Measurements from ENCODE around the gene TEX12.

The TEX12 gene

GRCh38 chr11:112212710-112213109 is 45.5 kb downstream of the TEX12 start:
- Histone ChIP-seq H3K27me3 (ENCODE audit: control insufficient read depth, low read length) (peaks cover 26% of the 10 kb centered on the region), H3F3A (ENCODE audit: control insufficient read depth, insufficient read depth) (no peaks in the 10 kb centered on the region), H4K20me1 (ENCODE audit: control insufficient read depth, insufficient read depth, low read depth, low read length) (no peaks in the 10 kb centered on the region), H3K9me3 (ENCODE audit: control insufficient read depth, insufficient read depth, low read length) (no peaks in the 10 kb centered on the region), H3K4me3 (ENCODE audit: low read length) (no peak overlapping the region), H3K27ac (ENCODE audit: low read depth, low read length) (no peak overlapping the region), H3K79me2 (ENCODE audit: control insufficient read depth, low read length) (no peaks in the 10 kb centered on the region), H3K4me2 (ENCODE audit: low read length) (no peak overlapping the region), H3K4me1 (ENCODE audit: control insufficient read depth, low read length) (no peaks in the 10 kb centered on the region), H3K9me2 (replicated peaks; ENCODE audit: control insufficient read depth, low read length) (no peaks in the 10 kb centered on the region), H3K36me3 (ENCODE audit: control insufficient read depth, low read length) (no peaks in the 10 kb centered on the region)
- TF ChIP-seq CTCF (IDR thresholded peaks at IDR 0.05; ENCODE audit: low read depth, low read length, poor library complexity, severe bottlenecking), result no peak

DNA sequence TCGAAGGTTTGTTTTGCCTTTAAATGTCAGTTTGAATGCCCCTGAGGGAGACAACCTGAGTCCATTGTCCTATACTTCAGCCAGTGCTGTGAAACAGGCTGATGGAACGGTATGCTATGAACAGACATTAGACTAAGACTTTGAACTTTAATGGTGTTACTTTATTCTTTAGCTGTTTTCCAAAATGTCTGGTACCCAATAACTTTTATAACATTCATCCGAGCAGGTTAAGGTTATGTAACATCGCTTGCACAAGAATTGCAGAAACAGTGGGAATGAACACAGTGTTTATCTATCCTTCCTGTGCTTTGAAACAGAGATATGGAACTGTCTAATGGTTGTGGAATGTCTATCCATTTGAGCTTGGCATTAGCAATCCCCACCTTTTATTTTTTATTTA is 46.6 kb downstream of the TEX12 start:
- no peak overlapping the region for H3K4me2 ChIP-seq (ENCODE audit: low read length)
- H3K9me2 ChIP-seq (replicated peaks; ENCODE audit: control insufficient read depth, low read length), result no peaks in the 10 kb centered on the region
- no peaks in the 10 kb centered on the region for H3K36me3 ChIP-seq (ENCODE audit: control insufficient read depth, low read length)
- no peaks in the 10 kb centered on the region for H3K4me1 ChIP-seq (ENCODE audit: control insufficient read depth, low read length)
- H3K4me3 ChIP-seq (ENCODE audit: low read length), result no peak overlapping the region
- no peak for TF ChIP-seq CTCF (IDR thresholded peaks at IDR 0.05; ENCODE audit: low read depth, low read length, poor library complexity, severe bottlenecking)
- TF ChIP-seq EZH2phosphoT487 (IDR thresholded peaks at IDR 0.05; ENCODE audit: borderline replicate concordance, low read length), result no peak
- peaks cover 23% of the 10 kb centered on the region for H3K27me3 ChIP-seq (ENCODE audit: control insufficient read depth, low read length)
- H3F3A ChIP-seq (ENCODE audit: control insufficient read depth, insufficient read depth), result no peaks in the 10 kb centered on the region
- no peaks in the 10 kb centered on the region for H3K9me3 ChIP-seq (ENCODE audit: control insufficient read depth, insufficient read depth, low read length)
- H3K79me2 ChIP-seq (ENCODE audit: control insufficient read depth, low read length), result no peaks in the 10 kb centered on the region
- H4K20me1 ChIP-seq (ENCODE audit: control insufficient read depth, insufficient read depth, low read depth, low read length), result no peaks in the 10 kb centered on the region
- no peak overlapping the region for H3K27ac ChIP-seq (ENCODE audit: low read depth, low read length)

GRCh38 chr11:112215621-112216020 is 48.4 kb downstream of the TEX12 start:
- no peaks in the 10 kb centered on the region for H3K9me2 ChIP-seq (replicated peaks; ENCODE audit: control insufficient read depth, low read length)
- H4K20me1 ChIP-seq (ENCODE audit: control insufficient read depth, insufficient read depth, low read depth, low read length), result no peaks in the 10 kb centered on the region
- H3F3A ChIP-seq (ENCODE audit: control insufficient read depth, insufficient read depth), result no peaks in the 10 kb centered on the region
- TF ChIP-seq EZH2phosphoT487 (IDR thresholded peaks at IDR 0.05; ENCODE audit: borderline replicate concordance, low read length), result no peak
- no peaks in the 10 kb centered on the region for H3K36me3 ChIP-seq (ENCODE audit: control insufficient read depth, low read length)
- H3K4me1 ChIP-seq (ENCODE audit: control insufficient read depth, low read length), result 0 out of 2 replicates have a peak, but pooled peaks cover 3% of the 10 kb centered on the region
- H3K4me2 ChIP-seq (ENCODE audit: low read length), result no peak overlapping the region
- H3K9me3 ChIP-seq (ENCODE audit: control insufficient read depth, insufficient read depth, low read length), result no peaks in the 10 kb centered on the region
- no peaks in the 10 kb centered on the region for H3K79me2 ChIP-seq (ENCODE audit: control insufficient read depth, low read length)
- peaks cover 14% of the 10 kb centered on the region for H3K27me3 ChIP-seq (ENCODE audit: control insufficient read depth, low read length)
- no peak overlapping the region for H3K27ac ChIP-seq (ENCODE audit: low read depth, low read length)
- H3K4me3 ChIP-seq (ENCODE audit: low read length), result no peak overlapping the region

DNA sequence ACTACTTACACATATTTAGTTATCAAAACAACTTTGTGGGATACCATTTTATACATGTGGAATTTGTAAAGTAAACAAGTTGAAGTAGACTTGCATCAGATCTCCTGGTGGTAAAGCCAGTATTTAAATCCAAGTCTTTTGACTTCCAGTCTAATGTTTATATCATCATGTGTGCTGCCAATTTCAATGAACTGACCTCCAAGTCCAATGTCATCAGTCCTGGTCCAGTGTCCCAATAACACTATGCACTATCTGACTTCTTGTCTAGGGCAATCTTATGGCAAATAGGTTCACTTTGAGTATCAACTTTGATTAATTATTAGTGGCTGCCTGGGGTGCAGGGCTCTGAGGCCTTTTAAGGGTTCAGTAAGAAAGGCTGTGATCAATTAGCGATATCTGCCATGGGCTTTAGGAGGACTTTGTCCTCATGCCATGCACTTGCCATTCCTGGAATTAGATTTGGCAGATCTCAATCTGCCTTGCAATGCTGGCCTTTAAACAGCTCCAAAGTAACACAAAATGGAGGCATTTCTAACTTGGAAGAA is 49.5 kb downstream of the TEX12 start:
- Histone ChIP-seq H3K27ac (ENCODE audit: low read depth, low read length) (no peak overlapping the region), H3K4me2 (ENCODE audit: low read length) (no peak overlapping the region), H3K79me2 (ENCODE audit: control insufficient read depth, low read length) (no peaks in the 10 kb centered on the region), H3K4me3 (ENCODE audit: low read length) (no peak overlapping the region), H3K9me3 (ENCODE audit: control insufficient read depth, insufficient read depth, low read length) (no peaks in the 10 kb centered on the region), H4K20me1 (ENCODE audit: control insufficient read depth, insufficient read depth, low read depth, low read length) (no peaks in the 10 kb centered on the region), H3F3A (ENCODE audit: control insufficient read depth, insufficient read depth) (no peaks in the 10 kb centered on the region), H3K4me1 (ENCODE audit: control insufficient read depth, low read length) (0 out of 2 replicates have a peak, but pooled peaks cover 3% of the 10 kb centered on the region), H3K9me2 (replicated peaks; ENCODE audit: control insufficient read depth, low read length) (no peaks in the 10 kb centered on the region), H3K27me3 (ENCODE audit: control insufficient read depth, low read length) (peaks cover 7% of the 10 kb centered on the region; the same call in 1 of the 2 replicates), H3K36me3 (ENCODE audit: control insufficient read depth, low read length) (no peaks in the 10 kb centered on the region)
- TF ChIP-seq CTCF (IDR thresholded peaks at IDR 0.05; ENCODE audit: low read depth, low read length, poor library complexity, severe bottlenecking), result no peak
- TF ChIP-seq EZH2phosphoT487 (IDR thresholded peaks at IDR 0.05; ENCODE audit: borderline replicate concordance, low read length), result no peak

All from DOHH2 (cell line).